Measurements from ENCODE around the gene PACS1. TPM values are rescaled to one million over a fixed set of nuclear protein-coding genes. Genes with fewer than 3 reads are reported as not detected.

Gene PACS1
- total RNA-seq, 1 experiment from 2014 or later: 41.1 TPM

DNA sequence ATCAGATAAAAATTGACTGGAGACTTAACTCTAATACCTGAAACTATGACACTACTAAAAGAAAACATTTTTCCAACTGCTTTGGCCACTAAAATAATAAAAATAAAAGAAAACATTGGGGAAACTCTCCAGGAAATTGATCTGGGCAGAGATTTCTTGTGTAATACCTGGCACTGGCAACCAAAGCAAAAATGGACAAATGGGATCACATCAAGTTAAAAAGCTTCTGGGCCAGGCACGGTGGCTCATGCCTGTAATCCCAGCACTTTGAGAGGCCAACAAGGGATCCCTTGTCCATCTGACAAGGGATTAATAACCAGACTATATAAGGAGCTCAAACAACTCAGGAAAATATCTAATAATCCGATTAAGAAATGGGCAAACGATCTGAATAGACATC is 133.8 kb downstream of the PACS1 start:
- no peak for ATAC-seq
- BruUV-seq (replicated peaks): no TSS peak
- POLR2A ChIA-PET: no interaction called here
- Histone ChIP-seq H3K4me1 (ENCODE audit: control insufficient read depth in 1 of 2, insufficient read depth in 2 of 2, low read length in 2 of 2) (peaks cover under 1 to 2% of the 10 kb centered on the region in 2 experiments), H3K9me2 (ENCODE audit: insufficient read depth) (no peaks in the 10 kb centered on the region), H3K9me3 (ENCODE audit: control insufficient read depth in 1 of 2, insufficient read depth in 1 of 2, low read depth in 1 of 2, low read length in 2 of 2) (peaks cover 0 to 6% of the 10 kb centered on the region in 2 experiments; a peak in 1 of 4 replicates), H3K9ac (ENCODE audit: low read length) (no peak overlapping the region), H3K36me3 (ENCODE audit: control insufficient read depth in 1 of 2, insufficient read depth in 2 of 2, low read length in 2 of 2) (no peaks in the 10 kb centered on the region), H3K27ac (ENCODE audit: low read depth, low read length) (no peak overlapping the region), H3K4me2 (ENCODE audit: low read length) (no peak overlapping the region), H3K79me2 (ENCODE audit: insufficient read depth, low read length) (no peaks in the 10 kb centered on the region), H3K4me3 (replicated peaks in 1 of 2; ENCODE audit: low read depth in 1 of 2, low read length in 2 of 2) (no peak overlapping the region), H3K27me3 (ENCODE audit: insufficient read depth, low read length) (no peaks in the 10 kb centered on the region), H2AFZ (ENCODE audit: low read depth, low read length, poor library complexity, severe bottlenecking) (no peak overlapping the region), H4K20me1 (ENCODE audit: insufficient read depth) (no peaks in the 10 kb centered on the region)
- no peak for TF ChIP-seq POLR2AphosphoS5 (IDR thresholded peaks at IDR 0.05; ENCODE audit: low read depth, low read length)
- no peak for TF ChIP-seq JUND (IDR thresholded peaks at IDR 0.05)
- TF ChIP-seq, protein P1, sequence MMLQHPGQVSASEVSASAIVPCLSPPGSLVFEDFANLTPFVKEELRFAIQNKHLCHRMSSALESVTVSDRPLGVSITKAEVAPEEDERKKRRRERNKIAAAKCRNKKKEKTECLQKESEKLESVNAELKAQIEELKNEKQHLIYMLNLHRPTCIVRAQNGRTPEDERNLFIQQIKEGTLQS (IDR thresholded peaks at IDR 0.05): no peak
- TF ChIP-seq TCF7L2 (IDR thresholded peaks at IDR 0.05; ENCODE audit: borderline replicate concordance, extremely low read depth, insufficient read depth, insufficient read length): no peak
- TF ChIP-seq, protein P2, sequence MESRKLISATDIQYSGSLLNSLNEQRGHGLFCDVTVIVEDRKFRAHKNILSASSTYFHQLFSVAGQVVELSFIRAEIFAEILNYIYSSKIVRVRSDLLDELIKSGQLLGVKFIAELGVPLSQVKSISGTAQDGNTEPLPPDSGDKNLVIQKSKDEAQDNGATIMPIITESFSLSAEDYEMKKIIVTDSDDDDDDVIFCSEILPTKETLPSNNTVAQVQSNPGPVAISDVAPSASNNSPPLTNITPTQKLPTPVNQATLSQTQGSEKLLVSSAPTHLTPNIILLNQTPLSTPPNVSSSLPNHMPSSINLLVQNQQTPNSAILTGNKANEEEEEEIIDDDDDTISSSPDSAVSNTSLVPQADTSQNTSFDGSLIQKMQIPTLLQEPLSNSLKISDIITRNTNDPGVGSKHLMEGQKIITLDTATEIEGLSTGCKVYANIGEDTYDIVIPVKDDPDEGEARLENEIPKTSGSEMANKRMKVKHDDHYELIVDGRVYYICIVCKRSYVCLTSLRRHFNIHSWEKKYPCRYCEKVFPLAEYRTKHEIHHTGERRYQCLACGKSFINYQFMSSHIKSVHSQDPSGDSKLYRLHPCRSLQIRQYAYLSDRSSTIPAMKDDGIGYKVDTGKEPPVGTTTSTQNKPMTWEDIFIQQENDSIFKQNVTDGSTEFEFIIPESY (IDR thresholded peaks at IDR 0.05; ENCODE audit: extremely low read depth, insufficient replicate concordance, low read length): no peak
- TF ChIP-seq ZFX (IDR thresholded peaks at IDR 0.05): no peak
- TF ChIP-seq SRF (IDR thresholded peaks at IDR 0.05; ENCODE audit: low read depth): no peak
- TF ChIP-seq YY1 (IDR thresholded peaks at IDR 0.05; ENCODE audit: extremely low read depth, insufficient replicate concordance, low read depth, low read length): no peak
- no peak for TF ChIP-seq CEBPB (IDR thresholded peaks at IDR 0.05; ENCODE audit: low read depth)
- TF ChIP-seq, protein P3, sequence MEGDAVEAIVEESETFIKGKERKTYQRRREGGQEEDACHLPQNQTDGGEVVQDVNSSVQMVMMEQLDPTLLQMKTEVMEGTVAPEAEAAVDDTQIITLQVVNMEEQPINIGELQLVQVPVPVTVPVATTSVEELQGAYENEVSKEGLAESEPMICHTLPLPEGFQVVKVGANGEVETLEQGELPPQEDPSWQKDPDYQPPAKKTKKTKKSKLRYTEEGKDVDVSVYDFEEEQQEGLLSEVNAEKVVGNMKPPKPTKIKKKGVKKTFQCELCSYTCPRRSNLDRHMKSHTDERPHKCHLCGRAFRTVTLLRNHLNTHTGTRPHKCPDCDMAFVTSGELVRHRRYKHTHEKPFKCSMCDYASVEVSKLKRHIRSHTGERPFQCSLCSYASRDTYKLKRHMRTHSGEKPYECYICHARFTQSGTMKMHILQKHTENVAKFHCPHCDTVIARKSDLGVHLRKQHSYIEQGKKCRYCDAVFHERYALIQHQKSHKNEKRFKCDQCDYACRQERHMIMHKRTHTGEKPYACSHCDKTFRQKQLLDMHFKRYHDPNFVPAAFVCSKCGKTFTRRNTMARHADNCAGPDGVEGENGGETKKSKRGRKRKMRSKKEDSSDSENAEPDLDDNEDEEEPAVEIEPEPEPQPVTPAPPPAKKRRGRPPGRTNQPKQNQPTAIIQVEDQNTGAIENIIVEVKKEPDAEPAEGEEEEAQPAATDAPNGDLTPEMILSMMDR (IDR thresholded peaks at IDR 0.05 in 2 of 3, conservative IDR thresholded peaks at IDR 0.05 in 1 of 3; ENCODE audit: borderline replicate concordance in 1 of 3, insufficient read depth in 1 of 3, low read depth in 2 of 3, low read length in 2 of 3): no peak
- no peak for TF ChIP-seq FOSL1 (IDR thresholded peaks at IDR 0.05; ENCODE audit: low read depth)
- TF ChIP-seq, protein P4, sequence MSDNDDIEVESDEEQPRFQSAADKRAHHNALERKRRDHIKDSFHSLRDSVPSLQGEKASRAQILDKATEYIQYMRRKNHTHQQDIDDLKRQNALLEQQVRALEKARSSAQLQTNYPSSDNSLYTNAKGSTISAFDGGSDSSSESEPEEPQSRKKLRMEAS (IDR thresholded peaks at IDR 0.05): no peak
- TF ChIP-seq EZH2phosphoT487 (IDR thresholded peaks at IDR 0.05; ENCODE audit: borderline replicate concordance): no peak
- no peak for TF ChIP-seq SP1 (IDR thresholded peaks at IDR 0.05; ENCODE audit: low read depth)
- no peak for TF ChIP-seq RAD21 (IDR thresholded peaks at IDR 0.05; ENCODE audit: low read depth)
- TF ChIP-seq, protein P5, sequence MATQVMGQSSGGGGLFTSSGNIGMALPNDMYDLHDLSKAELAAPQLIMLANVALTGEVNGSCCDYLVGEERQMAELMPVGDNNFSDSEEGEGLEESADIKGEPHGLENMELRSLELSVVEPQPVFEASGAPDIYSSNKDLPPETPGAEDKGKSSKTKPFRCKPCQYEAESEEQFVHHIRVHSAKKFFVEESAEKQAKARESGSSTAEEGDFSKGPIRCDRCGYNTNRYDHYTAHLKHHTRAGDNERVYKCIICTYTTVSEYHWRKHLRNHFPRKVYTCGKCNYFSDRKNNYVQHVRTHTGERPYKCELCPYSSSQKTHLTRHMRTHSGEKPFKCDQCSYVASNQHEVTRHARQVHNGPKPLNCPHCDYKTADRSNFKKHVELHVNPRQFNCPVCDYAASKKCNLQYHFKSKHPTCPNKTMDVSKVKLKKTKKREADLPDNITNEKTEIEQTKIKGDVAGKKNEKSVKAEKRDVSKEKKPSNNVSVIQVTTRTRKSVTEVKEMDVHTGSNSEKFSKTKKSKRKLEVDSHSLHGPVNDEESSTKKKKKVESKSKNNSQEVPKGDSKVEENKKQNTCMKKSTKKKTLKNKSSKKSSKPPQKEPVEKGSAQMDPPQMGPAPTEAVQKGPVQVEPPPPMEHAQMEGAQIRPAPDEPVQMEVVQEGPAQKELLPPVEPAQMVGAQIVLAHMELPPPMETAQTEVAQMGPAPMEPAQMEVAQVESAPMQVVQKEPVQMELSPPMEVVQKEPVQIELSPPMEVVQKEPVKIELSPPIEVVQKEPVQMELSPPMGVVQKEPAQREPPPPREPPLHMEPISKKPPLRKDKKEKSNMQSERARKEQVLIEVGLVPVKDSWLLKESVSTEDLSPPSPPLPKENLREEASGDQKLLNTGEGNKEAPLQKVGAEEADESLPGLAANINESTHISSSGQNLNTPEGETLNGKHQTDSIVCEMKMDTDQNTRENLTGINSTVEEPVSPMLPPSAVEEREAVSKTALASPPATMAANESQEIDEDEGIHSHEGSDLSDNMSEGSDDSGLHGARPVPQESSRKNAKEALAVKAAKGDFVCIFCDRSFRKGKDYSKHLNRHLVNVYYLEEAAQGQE (IDR thresholded peaks at IDR 0.05; ENCODE audit: low read depth): no peak
- DNase-seq (ENCODE audit: low read depth, low spot score): no peak
- RAD21 ChIA-PET (ENCODE audit: low non-redundant PET in 1 of 2, low total read pairs in 2 of 2, uncharacterized antibody in 2 of 2, unreplicated experiment in 2 of 2): no interaction called here
- intact Hi-C loops (cut with micrococcal nuclease): no loop called here
- CTCF ChIA-PET: no interaction called here

Data from HCT116 (cell line).